Coronary artery (tissue), 2 donors: Measurements from ENCODE around the gene PCDHGB4.
A peak's percentile ranks its signal among the peaks of the same experiment; 100 is the strongest.
"Not testable (repeated sequence)": the region's sequence is repeated elsewhere in the genome, so short reads cannot be mapped to it uniquely, and the experiment has no call there.

Experiments used
- DNase-seq: peaks from one replicate; pipeline ENCODE4 v3.0.0-alpha.2; 2017; ENCODE audit warnings: low spot score
- H3K27ac ChIP-seq, 2 donors: fragments of 200-600 bp; sonication (generic); one replicate each; pipeline ENCODE4 v1.5.1; 2016 to 2019
- H3K4me3 ChIP-seq: fragments of 200-600 bp; sonication (generic); 2 replicates; pipeline ENCODE4 v1.5.1; 2016; ENCODE audit warnings: mild to moderate bottlenecking, moderate library complexity
- CTCF ChIP-seq: fragments of 200-600 bp; sonication (generic); IDR thresholded peaks from one replicate; pipeline ENCODE4 v1.5.1; 2019; ENCODE audit warnings: antibody characterized with exemption

The PCDHGB4 gene

GRCh38 chr5:141412854-141413539 lies 25.5 kb downstream of the PCDHGB4 start, which contains the start of gene PCDHGA10:
PCDHGA10 (plus strand) TSS chr5:141412987; CDS start chr5:141413176, 189 bp downstream.
- H3K4me3 ChIP-seq = peak within 1 kb of the TSS; percentile 56
- no peak for TF ChIP-seq CTCF
- DNase-seq = no peak
- no peak within 1 kb of the TSS for H3K27ac ChIP-seq

- Histone ChIP-seq H3K27ac (no peak overlapping the region), H3K4me3 (peak overlapping the region; percentile 56)
- DNase-seq = no peak
- TF ChIP-seq CTCF = no peak
Observed at GRCh38 chr5:141413540-141414069, 26.1 kb downstream of the PCDHGB4 start.

GRCh38 chr5:141414548-141415274 lies 27.2 kb downstream of the PCDHGB4 start:
- DNase-seq, H3K27ac ChIP-seq: not testable (repeated sequence)
- H3K4me3 ChIP-seq = peak overlapping the region; percentile 30

- not testable (repeated sequence) for H3K27ac ChIP-seq, DNase-seq
- H3K4me3 ChIP-seq = peak overlapping the region; percentile 30
Observed at GRCh38 chr5:141415275-141415618, 27.7 kb downstream of the PCDHGB4 start.

GRCh38 chr5:141417494-141418172 lies 30.1 kb downstream of the PCDHGB4 start, which contains the start of gene PCDHGB7:
PCDHGB7 (plus strand) TSS chr5:141417677; CDS start chr5:141417860, 183 bp downstream.
- H3K4me3 ChIP-seq = peak within 1 kb of the TSS; percentile 70
- H3K27ac ChIP-seq = peak within 1 kb of the TSS in 1 of 2 donors; percentile 47
- not testable (repeated sequence) for DNase-seq
- peak; percentile 21 for TF ChIP-seq CTCF

- no peak for TF ChIP-seq CTCF
- H3K4me3 ChIP-seq = peak overlapping the region; percentile 70
- no peak overlapping the region for H3K27ac ChIP-seq
- DNase-seq = no peak
Observed at GRCh38 chr5:141419074-141419880, 31.8 kb downstream of the PCDHGB4 start.

GRCh38 chr5:141420855-141421488 lies 33.5 kb downstream of the PCDHGB4 start, which contains the start of gene PCDHGA11:
PCDHGA11 (plus strand) TSS chr5:141421051; CDS start chr5:141421228, 177 bp downstream.
- TF ChIP-seq CTCF = no peak
- H3K4me3 ChIP-seq = peak within 1 kb of the TSS; percentile 70
- DNase-seq = no peak
- no peak within 1 kb of the TSS for H3K27ac ChIP-seq
